ENCODE data around the gene MMP13.

- TF ChIP-seq CTCF (IDR thresholded peaks at IDR 0.05) (no peak), EP300 (IDR thresholded peaks at IDR 0.05) (no peak), POLR2AphosphoS5 (IDR thresholded peaks at IDR 0.05) (no peak), POLR2A (IDR thresholded peaks at IDR 0.05) (no peak)
Observed at GRCh38 chr11:102915044-102915375, 40.5 kb downstream of the MMP13 start.

Measured in gastroesophageal sphincter (tissue), 3 donors.